GM19328 (cell line): ENCODE measurements around the gene MGAT5.

Experiments used
- ATAC-seq: cut with Tn5 transposase; IDR thresholded peaks from one replicate; pipeline ENCODE4 v1.9.1; 2021; ENCODE audit warnings: mild to moderate bottlenecking, moderate library complexity; ENCODE audit not compliant: unreplicated experiment

MGAT5 gene

GRCh38 chr2:134413430-134413829 is 159.6 kb downstream of the MGAT5 start:
- no peak for ATAC-seq

GRCh38 chr2:134413912-134414311 is 160.0 kb downstream of the MGAT5 start:
- no peak for ATAC-seq

GRCh38 chr2:134416018-134416417 is 162.1 kb downstream of the MGAT5 start:
- no peak for ATAC-seq

GRCh38 chr2:134416637-134417036 is 162.8 kb downstream of the MGAT5 start:
- ATAC-seq: no peak

GRCh38 chr2:134417968-134418582 is 164.2 kb downstream of the MGAT5 start:
- ATAC-seq: no peak

- ATAC-seq: no peak
Measured at GRCh38 chr2:134420259-134420658, 166.4 kb downstream of the MGAT5 start.

GRCh38 chr2:134420920-134421319 is 167.0 kb downstream of the MGAT5 start:
- ATAC-seq: no peak

GRCh38 chr2:134421556-134422328 is 167.9 kb downstream of the MGAT5 start:
- ATAC-seq: no peak

GRCh38 chr2:134425724-134426496 is 172.0 kb downstream of the MGAT5 start:
- no peak for ATAC-seq

GRCh38 chr2:134426721-134427120 is 172.8 kb downstream of the MGAT5 start:
- no peak for ATAC-seq

- no peak for ATAC-seq
Measured at GRCh38 chr2:134429886-134430285, 176.0 kb downstream of the MGAT5 start.

GRCh38 chr2:134431838-134432434 is 178.1 kb downstream of the MGAT5 start:
- ATAC-seq: no peak

- no peak for ATAC-seq
Measured at GRCh38 chr2:134432435-134432883, 178.6 kb downstream of the MGAT5 start.

GRCh38 chr2:134433469-134433868 is 179.6 kb downstream of the MGAT5 start:
- ATAC-seq: no peak

GRCh38 chr2:134433979-134434378 is 180.1 kb downstream of the MGAT5 start:
- no peak for ATAC-seq

GRCh38 chr2:134435505-134435904 is 181.6 kb downstream of the MGAT5 start:
- ATAC-seq: no peak

- no peak for ATAC-seq
Measured at GRCh38 chr2:134435936-134436335, 182.1 kb downstream of the MGAT5 start.

GRCh38 chr2:134436706-134437105 is 182.8 kb downstream of the MGAT5 start:
- no peak for ATAC-seq

- ATAC-seq: no peak
Measured at GRCh38 chr2:134438371-134438770, 184.5 kb downstream of the MGAT5 start.

GRCh38 chr2:134440336-134440909 is 186.6 kb downstream of the MGAT5 start:
- ATAC-seq: no peak
